A549 (cell line): ENCODE data around the gene KANSL1. TPM values are rescaled to one million over a fixed set of nuclear protein-coding genes. Genes with fewer than 3 reads are reported as not detected.

Experiments
- ATAC-seq, 2 experiments: fragments of 200-7000 bp in 1 of 2; fragments of >200 bp in 1 of 2; cut with Nextera tagmentation in 1 of 2; cut with Tn5 transposase in 1 of 2; 3 replicates each; pipeline versions ENCODE4 v1.8.0 to v1.9.1; 2018 to 2020; ENCODE audit warnings: mild to moderate bottlenecking in 1 of 2, moderate library complexity in 1 of 2
- CTCF ChIA-PET: fragments of 300-600 bp; sonication (Branson Sonifier 250); formaldehyde crosslinking; extraction: SDS; loops from one replicate; lab custom pipeline; 2021; ENCODE audit warnings: antibody characterized with exemption, inconsistent platforms; lab: Yijun Ruan, JAX
- POLR2A ChIA-PET: fragments of 350-600 bp; formaldehyde crosslinking; extraction: SDS; loops from one replicate; lab custom pipeline; 2021; ENCODE audit warnings: antibody characterized with exemption, inconsistent platforms; lab: Yijun Ruan, JAX
- DNase-seq, 2 experiments: peaks; one replicate each; pipeline versions ENCODE4 v3.0.0 to v3.0.0-alpha.2; 2011 to 2016; ENCODE audit warnings: low read depth in 1 of 2, low spot score in 1 of 2
- FAIRE-seq: peaks from 2 replicates; lab custom pipeline; 2011; peaks lifted over from hg19 to GRCh38; lab: Jason Lieb, UNC
- H3K27ac ChIP-seq, 2 experiments: fragments of >200 bp; sonication (Bioruptor Twin); formaldehyde crosslinking; 3 replicates each; pipeline ENCODE4 v1.5.1; 2016 to 2017
- H3K4me1 ChIP-seq: fragments of >200 bp; sonication (Bioruptor Twin); formaldehyde crosslinking; 3 replicates; pipeline ENCODE4 v1.6.1; 2016
- H3K4me2 ChIP-seq: fragments of >200 bp; sonication (Bioruptor Twin); formaldehyde crosslinking; 3 replicates; pipeline ENCODE4 v1.6.1; 2016
- H3K4me3 ChIP-seq: fragments of >200 bp; sonication (Bioruptor Twin); formaldehyde crosslinking; 3 replicates; pipeline ENCODE4 v1.5.1; 2016
- H3K9me3 ChIP-seq: fragments of >200 bp; sonication (Bioruptor Twin); formaldehyde crosslinking; 3 replicates; pipeline ENCODE4 v1.6.1; 2016
- BHLHE40 ChIP-seq: IDR thresholded peaks from 2 replicates; pipeline ENCODE4 v1.6.1; 2012; ENCODE audit warnings: low read depth, low read length, inconsistent platforms
- CBX8 ChIP-seq: fragments of 200-600 bp; sonication (generic); IDR thresholded peaks from 2 replicates; pipeline ENCODE4 v1.6.1; 2016
- EHF ChIP-seq: fragments of 250-450 bp; sonication (Bioruptor Pico); IDR thresholded peaks from 2 replicates; pipeline ENCODE4 v1.5.0; 2020; ENCODE audit warnings: mild to moderate bottlenecking
- EP300 ChIP-seq, 2 experiments: fragments of >200 bp; sonication (Bioruptor Twin); formaldehyde crosslinking; IDR thresholded peaks; 2 replicates in 1 of 2; 3 replicates in 1 of 2; pipeline ENCODE4 v1.6.1; 2016 to 2017
- FOXS1 ChIP-seq: fragments of 250-450 bp; sonication (Bioruptor Pico); IDR thresholded peaks from 2 replicates; pipeline ENCODE4 v1.5.0; 2020; ENCODE audit warnings: mild to moderate bottlenecking, moderate library complexity
- HDAC2 ChIP-seq: fragments of 200-600 bp; sonication (generic); IDR thresholded peaks from 2 replicates; pipeline ENCODE4 v1.6.1; 2016
- HOXB5 ChIP-seq: fragments of 250-450 bp; sonication (Bioruptor Pico); IDR thresholded peaks from 2 replicates; pipeline ENCODE4 v1.5.0; 2020; ENCODE audit warnings: mild to moderate bottlenecking, moderate library complexity
- KDM1A ChIP-seq: fragments of 200-600 bp; sonication (generic); IDR thresholded peaks from 2 replicates; pipeline ENCODE4 v1.6.1; 2016; ENCODE audit warnings: low read depth, mild to moderate bottlenecking
- MAZ ChIP-seq: fragments of 150-350 bp; IDR thresholded peaks from 2 replicates; pipeline ENCODE4 v1.6.1; 2014; ENCODE audit warnings: antibody characterized with exemption, low read depth, low read length, borderline replicate concordance
- MYC ChIP-seq: IDR thresholded peaks from 2 replicates; pipeline ENCODE4 v1.6.1; 2012; ENCODE audit warnings: mild to moderate bottlenecking, inconsistent platforms, low read length, improper control_type of control experiment, borderline replicate concordance
- NR3C1 ChIP-seq: fragments of >200 bp; sonication (Bioruptor Twin); formaldehyde crosslinking; IDR thresholded peaks from 3 replicates; pipeline ENCODE4 v1.6.1; 2017
- POLR2A ChIP-seq: IDR thresholded peaks from 2 replicates; pipeline ENCODE4 v1.6.1; 2012; ENCODE audit warnings: mild to moderate bottlenecking, low read length
- RARB ChIP-seq: fragments of 250-450 bp; sonication (Bioruptor Pico); IDR thresholded peaks from 2 replicates; pipeline ENCODE4 v1.8.0; 2021; ENCODE audit warnings: mild to moderate bottlenecking, moderate library complexity
- RCOR1 ChIP-seq: fragments of 150-350 bp; IDR thresholded peaks from 2 replicates; pipeline ENCODE4 v1.6.1; 2014; ENCODE audit warnings: antibody characterized with exemption, low read length, low read depth
- RFX5 ChIP-seq: fragments of 450-650 bp; IDR thresholded peaks from 2 replicates; pipeline ENCODE4 v1.7.1; 2014; ENCODE audit warnings: antibody characterized with exemption, mild to moderate bottlenecking, moderate library complexity
- RNF2 ChIP-seq: fragments of 200-600 bp; sonication (generic); IDR thresholded peaks from 2 replicates; pipeline ENCODE4 v1.6.1; 2016; ENCODE audit warnings: low read depth, mild to moderate bottlenecking, antibody characterized with exemption, moderate library complexity, borderline replicate concordance
- SMC3 ChIP-seq: fragments of >200 bp; sonication (Bioruptor Twin); formaldehyde crosslinking; IDR thresholded peaks from 3 replicates; pipeline ENCODE4 v1.6.1; 2018; ENCODE audit warnings: inconsistent platforms
- ZC3H11A ChIP-seq: fragments of 450-650 bp; IDR thresholded peaks from 2 replicates; pipeline ENCODE4 v1.6.1; 2014; ENCODE audit warnings: antibody characterized with exemption, mild to moderate bottlenecking
- ZSCAN20 ChIP-seq: fragments of 250-450 bp; sonication (Bioruptor Pico); IDR thresholded peaks from 2 replicates; pipeline ENCODE4 v1.8.0; 2022; ENCODE audit warnings: mild to moderate bottlenecking, moderate library complexity
- WGBS: methylation state at CpG from one replicate; pipeline ENCODE4 v1.1.6; 2017; ENCODE audit errors: missing lambda C conversion rate; 5-methylcytosine and 5-hydroxymethylcytosine counted together
- polyA plus RNA-seq, 4 experiments: library from polyadenylated mRNA; depleted of rRNA in 3 of 4; stranded (reverse); fragments of >200 nt; fragmentation: RNase III in 1 of 4; extraction: RNeasy Plus Mini Kit Qiagen cat#74134 plus additional on column Dnase treatment in 1 of 4; gene quantifications; 2 replicates in 3 of 4; 3 replicates in 1 of 4; pipeline ENCODE4 v1.2.3, GENCODE V29; 2011 to 2017
- TF ChIP-seq, protein P1 (sequence below): IDR thresholded peaks from 2 replicates; pipeline ENCODE4 v1.6.1; 2012
- TF ChIP-seq, protein P2 (sequence below): fragments of 450-650 bp; IDR thresholded peaks from 2 replicates; pipeline ENCODE4 v1.6.1; 2014; ENCODE audit warnings: antibody characterized with exemption
- TF ChIP-seq, protein P3 (sequence below): fragments of 150-350 bp; IDR thresholded peaks from 2 replicates; pipeline ENCODE4 v1.6.1; 2014; ENCODE audit warnings: low read depth, mild to moderate bottlenecking, low read length

KANSL1 gene
- polyA plus RNA-seq, 2 of the 4 experiments (the other 2 are of a cell fraction): 22.6 to 27.9 TPM

DNA sequence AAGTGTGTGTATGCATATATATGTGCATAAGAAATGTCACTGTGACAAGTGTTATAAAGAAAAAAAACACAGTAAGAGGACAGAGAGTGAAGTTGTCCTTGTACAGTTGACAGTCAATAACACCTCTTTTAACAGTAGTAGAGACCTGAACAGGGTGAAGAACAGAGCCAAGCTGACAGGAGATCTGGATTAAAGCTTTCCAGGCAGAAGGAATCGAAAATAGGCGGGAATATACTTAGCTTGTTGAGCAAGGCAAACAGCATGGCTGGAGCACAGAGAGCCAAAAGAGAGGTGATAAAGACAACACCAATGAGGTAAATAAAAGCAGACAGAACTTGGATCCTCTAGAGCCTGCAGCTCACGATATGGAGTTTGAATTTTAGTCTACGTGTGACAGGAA lies 64.8 kb downstream of the KANSL1 start (continued):
- TF ChIP-seq BHLHE40: no peak
- TF ChIP-seq, all 56 proteins: peak for 0

DNA sequence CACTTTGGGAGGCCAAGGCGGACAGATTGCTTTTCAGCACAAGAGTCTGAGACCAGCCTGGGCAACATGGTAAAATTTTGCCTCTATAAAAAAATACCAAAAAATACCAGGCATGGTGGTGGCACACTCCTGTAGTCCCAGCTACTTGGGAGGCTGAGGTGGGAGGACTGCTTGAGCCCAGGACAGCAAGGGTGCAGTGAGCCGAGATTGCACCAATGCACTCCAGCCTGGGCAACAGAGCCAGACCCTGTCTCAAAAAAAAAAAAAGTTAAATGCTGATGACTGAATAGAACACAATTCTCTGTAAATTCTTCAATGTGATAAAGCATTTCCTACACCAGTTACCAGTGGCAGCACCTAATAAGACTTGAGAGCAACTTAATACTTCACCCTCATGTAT lies 65.7 kb downstream of the KANSL1 start:
- Histone ChIP-seq H3K4me1 (peaks cover 19% of the 10 kb centered on the region; the same call in 2 of the 3 replicates), H3K27ac (no peak overlapping the region), H3K4me2 (no peak overlapping the region), H3K9me3 (no peaks in the 10 kb centered on the region), H3K4me3 (no peak overlapping the region)
- TF ChIP-seq RNF2: no peak
- TF ChIP-seq MYC: no peak
- no peak for TF ChIP-seq RCOR1
- no peak for TF ChIP-seq RFX5
- TF ChIP-seq KDM1A: no peak
- no peak for TF ChIP-seq EP300 (IDR thresholded peaks at IDR 0.05)
- no peak for TF ChIP-seq NR3C1
- TF ChIP-seq HOXB5: no peak
- TF ChIP-seq, protein P1, sequence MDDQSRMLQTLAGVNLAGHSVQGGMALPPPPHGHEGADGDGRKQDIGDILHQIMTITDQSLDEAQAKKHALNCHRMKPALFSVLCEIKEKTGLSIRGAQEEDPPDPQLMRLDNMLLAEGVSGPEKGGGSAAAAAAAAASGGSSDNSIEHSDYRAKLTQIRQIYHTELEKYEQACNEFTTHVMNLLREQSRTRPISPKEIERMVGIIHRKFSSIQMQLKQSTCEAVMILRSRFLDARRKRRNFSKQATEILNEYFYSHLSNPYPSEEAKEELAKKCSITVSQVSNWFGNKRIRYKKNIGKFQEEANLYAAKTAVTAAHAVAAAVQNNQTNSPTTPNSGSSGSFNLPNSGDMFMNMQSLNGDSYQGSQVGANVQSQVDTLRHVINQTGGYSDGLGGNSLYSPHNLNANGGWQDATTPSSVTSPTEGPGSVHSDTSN: no peak
- TF ChIP-seq, protein P2, sequence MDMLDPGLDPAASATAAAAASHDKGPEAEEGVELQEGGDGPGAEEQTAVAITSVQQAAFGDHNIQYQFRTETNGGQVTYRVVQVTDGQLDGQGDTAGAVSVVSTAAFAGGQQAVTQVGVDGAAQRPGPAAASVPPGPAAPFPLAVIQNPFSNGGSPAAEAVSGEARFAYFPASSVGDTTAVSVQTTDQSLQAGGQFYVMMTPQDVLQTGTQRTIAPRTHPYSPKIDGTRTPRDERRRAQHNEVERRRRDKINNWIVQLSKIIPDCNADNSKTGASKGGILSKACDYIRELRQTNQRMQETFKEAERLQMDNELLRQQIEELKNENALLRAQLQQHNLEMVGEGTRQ: no peak
- TF ChIP-seq SMC3: no peak
- TF ChIP-seq, protein P3, sequence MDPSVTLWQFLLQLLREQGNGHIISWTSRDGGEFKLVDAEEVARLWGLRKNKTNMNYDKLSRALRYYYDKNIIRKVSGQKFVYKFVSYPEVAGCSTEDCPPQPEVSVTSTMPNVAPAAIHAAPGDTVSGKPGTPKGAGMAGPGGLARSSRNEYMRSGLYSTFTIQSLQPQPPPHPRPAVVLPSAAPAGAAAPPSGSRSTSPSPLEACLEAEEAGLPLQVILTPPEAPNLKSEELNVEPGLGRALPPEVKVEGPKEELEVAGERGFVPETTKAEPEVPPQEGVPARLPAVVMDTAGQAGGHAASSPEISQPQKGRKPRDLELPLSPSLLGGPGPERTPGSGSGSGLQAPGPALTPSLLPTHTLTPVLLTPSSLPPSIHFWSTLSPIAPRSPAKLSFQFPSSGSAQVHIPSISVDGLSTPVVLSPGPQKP: no peak
- no peak for TF ChIP-seq EHF (CRISPR knock-in tag)
- DNase-seq: no peak
- FAIRE-seq: no peak
- ATAC-seq: no peak
- ChIA-PET CTCF (interaction anchor here (0.5 to 2.6 kb wide), 10 partner anchors 10 to 181 kb away, joined by 3 to 12 read pairs (median 4); partner anchors contain the start of gene KANSL1), POLR2A (no interaction called here)
- WGBS: 92% methylated on average over 2 of the region's 2 CpGs

DNA sequence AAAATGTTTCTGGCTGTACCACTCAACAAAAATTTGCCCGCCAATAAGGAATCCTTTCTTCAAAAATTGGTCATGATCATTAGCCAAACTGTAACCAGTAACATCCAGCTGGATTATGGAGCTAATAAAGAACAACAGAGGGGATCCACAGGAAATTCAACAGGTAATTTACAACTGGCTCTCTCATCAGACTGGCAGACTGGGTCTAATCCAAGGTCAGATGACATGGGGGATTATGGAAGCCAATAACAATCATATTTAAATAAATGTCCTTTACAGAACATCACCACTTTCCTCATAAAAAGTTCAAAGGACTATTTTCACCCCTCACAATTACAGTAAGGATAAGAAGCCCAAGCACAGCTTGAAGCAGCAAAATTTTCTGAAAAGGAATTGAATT lies 66.4 kb downstream of the KANSL1 start:
- TF ChIP-seq RARB (CRISPR knock-in tag) (no peak), ZC3H11A (no peak), ZSCAN20 (no peak), HDAC2 (no peak), BHLHE40 (no peak), CBX8 (no peak), KDM1A (no peak), POLR2A (no peak), SMC3 (no peak), FOXS1 (CRISPR knock-in tag) (no peak), MAZ (no peak), NR3C1 (no peak), RCOR1 (no peak)
- Histone ChIP-seq H3K4me3 (no peak overlapping the region), H3K9me3 (no peaks in the 10 kb centered on the region), H3K27ac (no peak overlapping the region), H3K4me1 (peaks cover 19% of the 10 kb centered on the region; the same call in 2 of the 3 replicates), H3K4me2 (no peak overlapping the region)
- ChIA-PET POLR2A (no interaction called here), CTCF (interaction anchor here (0.5 to 2.6 kb wide), 15 partner anchors 8 to 180 kb away, joined by 3 to 12 read pairs (median 4); partner anchors contain the start of gene KANSL1)
- WGBS: 95% methylated on average over 1 of the region's 1 CpG
- no peak for FAIRE-seq
- no peak for ATAC-seq
- no peak for DNase-seq
